Fibroblast of skin of abdomen (primary cell): ENCODE measurements around the gene HOXB1.

Source experiments
- DNase-seq: peaks from one replicate; pipeline ENCODE4 v3.0.0-alpha.2; 2013

HOXB1 gene

GRCh38 chr17:48567646-48568354 lies 37.0 kb upstream of the HOXB1 start:
- DNase-seq: no peak

- no peak for DNase-seq
Observed at GRCh38 chr17:48567209-48567608, 36.4 kb upstream of the HOXB1 start.

GRCh38 chr17:48566717-48567116 lies 35.9 kb upstream of the HOXB1 start:
- DNase-seq: no peak

GRCh38 chr17:48565925-48566710 lies 35.3 kb upstream of the HOXB1 start:
- no peak for DNase-seq

GRCh38 chr17:48565022-48565554 lies 34.3 kb upstream of the HOXB1 start:
- no peak for DNase-seq

- DNase-seq: peak; percentile 33
Observed at GRCh38 chr17:48564188-48565021, 33.6 kb upstream of the HOXB1 start.

GRCh38 chr17:48563867-48564187 lies 33.0 kb upstream of the HOXB1 start:
- DNase-seq: no peak

GRCh38 chr17:48563385-48563838 lies 32.6 kb upstream of the HOXB1 start:
- peak; percentile 56 for DNase-seq

GRCh38 chr17:48562934-48563333 lies 32.1 kb upstream of the HOXB1 start:
- DNase-seq: no peak

GRCh38 chr17:48561884-48562810 lies 31.3 kb upstream of the HOXB1 start:
- peak; percentile 92 for DNase-seq

- peak; percentile 64 for DNase-seq
Observed at GRCh38 chr17:48559840-48560817, 29.3 kb upstream of the HOXB1 start.

GRCh38 chr17:48559122-48559839 lies 28.5 kb upstream of the HOXB1 start:
- DNase-seq: no peak

GRCh38 chr17:48558831-48559121 lies 28.0 kb upstream of the HOXB1 start:
- DNase-seq: no peak

- DNase-seq: no peak
Observed at GRCh38 chr17:48558057-48558830, 27.4 kb upstream of the HOXB1 start.

- peak; percentile 65 for DNase-seq
Observed at GRCh38 chr17:48556576-48557401, 26.0 kb upstream of the HOXB1 start.

- no peak for DNase-seq
Observed at GRCh38 chr17:48556229-48556575, 25.4 kb upstream of the HOXB1 start.

- peak; percentile 98 for DNase-seq
Observed at GRCh38 chr17:48555258-48556228, 24.7 kb upstream of the HOXB1 start.
